Left lung (tissue), 10 donors: ENCODE results near the gene TP53RK. TPM values are rescaled to one million over a fixed set of nuclear protein-coding genes. Genes with fewer than 3 reads are reported as not detected.

Source experiments
- ATAC-seq: fragments of 200-7000 bp; cut with Tn5 transposase; one replicate; pipeline ENCODE4 v1.9.1; 2020; ENCODE audit warnings: moderate library complexity
- DNase-seq, 4 donors: peaks; one replicate each; pipeline ENCODE4 v3.0.0-alpha.2; 2013 to 2020
- H3K27ac ChIP-seq, 2 donors: fragments of 200-600 bp; sonication (generic) in 1 of 2; one replicate each; pipeline versions ENCODE4 v1.5.0 to v1.8.0; 2020 to 2021
- H3K27me3 ChIP-seq, 2 donors: fragments of 200-600 bp; sonication (generic) in 1 of 2; one replicate each; pipeline versions ENCODE4 v1.5.0 to v1.8.0; 2020 to 2021
- H3K36me3 ChIP-seq, 2 donors: fragments of 200-600 bp; sonication (generic) in 1 of 2; one replicate each; pipeline versions ENCODE4 v1.5.0 to v1.8.0; 2020 to 2021
- H3K4me1 ChIP-seq, 2 donors: fragments of 200-600 bp; one replicate each; pipeline ENCODE4 v1.8.0; 2021
- H3K4me3 ChIP-seq, 2 donors: fragments of 200-600 bp; sonication (generic) in 1 of 2; one replicate each; pipeline versions ENCODE4 v1.5.0 to v1.8.0; 2020 to 2021; ENCODE audit warnings: mild to moderate bottlenecking in 1 of 2
- H3K9me3 ChIP-seq, 2 donors: fragments of 200-600 bp; sonication (generic) in 1 of 2; one replicate each; pipeline versions ENCODE4 v1.5.0 to v1.8.0; 2020 to 2021
- CTCF ChIP-seq, 2 donors: fragments of 200-600 bp; sonication (generic) in 1 of 2; IDR thresholded peaks; one replicate each; pipeline versions ENCODE4 v1.5.0 to v1.8.0; 2021; ENCODE audit warnings: antibody characterized with exemption in 2 of 2
- intact Hi-C, 2 donors: fragments of 100-400 bp; cut with DNase I; formaldehyde crosslinking; loops; one replicate each; pipeline versions ENCODE4 v1.11.2 to v1.14.2; 2022
- polyA plus RNA-seq, 6 donors: library from polyadenylated mRNA; unstranded; fragments of 120-200 nt; gene quantifications; one replicate each; pipeline ENCODE4 v1.2.1, GENCODE V29; 2013; ENCODE audit not compliant: insufficient read length in 6 of 6
- total RNA-seq, 2 donors: library from RNA; stranded (reverse); fragmentation: NEBNext Ultra II Directional; extraction: Animal tissue kit (Norgen Biotek cat#: 25700); gene quantifications; one replicate each; pipeline ENCODE4 v1.2.1, GENCODE V29; 2021
- donor health status: DM: no; HTN: yes; CAD: no.
- donor health status: DM: no; HTN: no; CAD: no.

TP53RK gene
- total and polyA plus RNA-seq, 8 donors: 9.6 to 19.9 (median 14.0) TPM

GRCh38 chr20:46640044-46640443 lies 49.2 kb downstream of the TP53RK start:
- no peaks in the 10 kb centered on the region for H3K9me3 ChIP-seq
- no peak for ATAC-seq

GRCh38 chr20:46639587-46639986 lies 49.7 kb downstream of the TP53RK start:
- Histone ChIP-seq H3K9me3 (no peaks in the 10 kb centered on the region), H3K4me3 (no peak overlapping the region), H3K4me1 (no peaks in the 10 kb centered on the region), H3K27ac (no peak overlapping the region), H3K27me3 (no peaks in the 10 kb centered on the region), H3K36me3 (no peaks in the 10 kb centered on the region)
- ATAC-seq: no peak
- intact Hi-C loops: no loop called here
- no peak for TF ChIP-seq CTCF (IDR thresholded peaks at IDR 0.05)
- DNase-seq: no peak

More at GRCh38 chr20:46640044-46640443, 49.2 kb downstream of the TP53RK start:
- no peak overlapping the region for H3K4me3 ChIP-seq
- no peak for DNase-seq
- intact Hi-C loops: no loop called here
- H3K27ac ChIP-seq: no peak overlapping the region
- no peaks in the 10 kb centered on the region for H3K36me3 ChIP-seq
- no peaks in the 10 kb centered on the region for H3K4me1 ChIP-seq
- TF ChIP-seq CTCF (IDR thresholded peaks at IDR 0.05): no peak
- no peaks in the 10 kb centered on the region for H3K27me3 ChIP-seq

GRCh38 chr20:46638898-46639274 lies 50.4 kb downstream of the TP53RK start:
- intact Hi-C loops: no loop called here
- no peak for ATAC-seq

GRCh38 chr20:46638134-46638897 lies 50.9 kb downstream of the TP53RK start:
- H3K27me3 ChIP-seq: no peaks in the 10 kb centered on the region
- H3K27ac ChIP-seq: no peak overlapping the region
- H3K36me3 ChIP-seq: no peaks in the 10 kb centered on the region
- H3K4me1 ChIP-seq: no peaks in the 10 kb centered on the region
- ATAC-seq (no peak), DNase-seq (no peak)
- no peak overlapping the region for H3K4me3 ChIP-seq
- intact Hi-C loops: no loop called here
- no peaks in the 10 kb centered on the region for H3K9me3 ChIP-seq
- TF ChIP-seq CTCF (IDR thresholded peaks at IDR 0.05): no peak

More at GRCh38 chr20:46638898-46639274, 50.4 kb downstream of the TP53RK start:
- Histone ChIP-seq H3K36me3 (no peaks in the 10 kb centered on the region), H3K9me3 (no peaks in the 10 kb centered on the region), H3K4me3 (no peak overlapping the region), H3K4me1 (no peaks in the 10 kb centered on the region), H3K27me3 (no peaks in the 10 kb centered on the region), H3K27ac (no peak overlapping the region)
- TF ChIP-seq CTCF (IDR thresholded peaks at IDR 0.05): no peak
- DNase-seq: no peak

GRCh38 chr20:46637427-46638133 lies 51.7 kb downstream of the TP53RK start:
- TF ChIP-seq CTCF (IDR thresholded peaks at IDR 0.05): no peak
- no peak for ATAC-seq
- Histone ChIP-seq H3K27me3 (no peaks in the 10 kb centered on the region), H3K9me3 (no peaks in the 10 kb centered on the region), H3K4me1 (no peaks in the 10 kb centered on the region), H3K27ac (no peak overlapping the region), H3K4me3 (no peak overlapping the region), H3K36me3 (no peaks in the 10 kb centered on the region)
- DNase-seq: no peak
- intact Hi-C loops: no loop called here
